NOMO-1 treated with DMSO at 0.1 percent for 48 hours (cell line): ENCODE measurements around the gene RNASEH2C.
"Not testable (repeated sequence)": the region's sequence is repeated elsewhere in the genome, so short reads cannot be mapped to it uniquely, and the experiment has no call there.

ENCODE experiments used
- DNase-seq: peaks from one replicate; lab custom pipeline; 2025; ENCODE audit not compliant: unreplicated experiment; lab: John Stamatoyannopoulos, UW

Gene RNASEH2C

DNA sequence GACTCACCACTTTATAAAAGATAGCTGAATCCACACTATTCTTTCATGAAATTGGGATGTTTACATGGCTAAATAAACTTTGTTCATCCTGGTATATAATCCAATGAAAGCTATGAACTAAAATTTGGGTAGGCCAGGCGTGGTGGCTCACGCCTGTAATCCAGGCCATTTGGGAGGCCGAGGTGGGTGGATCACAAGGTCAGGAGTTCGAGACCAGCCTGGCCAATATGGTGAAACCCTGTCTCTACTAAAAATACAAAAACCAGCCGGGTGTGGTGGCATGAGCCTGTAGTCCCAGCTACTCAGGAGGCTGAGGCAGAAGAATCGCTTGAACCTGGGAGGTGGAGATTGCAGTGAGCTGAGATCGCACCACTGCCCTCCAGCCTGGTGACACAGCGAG is 28.8 kb downstream of the RNASEH2C start:
- not testable (repeated sequence) for DNase-seq

DNA sequence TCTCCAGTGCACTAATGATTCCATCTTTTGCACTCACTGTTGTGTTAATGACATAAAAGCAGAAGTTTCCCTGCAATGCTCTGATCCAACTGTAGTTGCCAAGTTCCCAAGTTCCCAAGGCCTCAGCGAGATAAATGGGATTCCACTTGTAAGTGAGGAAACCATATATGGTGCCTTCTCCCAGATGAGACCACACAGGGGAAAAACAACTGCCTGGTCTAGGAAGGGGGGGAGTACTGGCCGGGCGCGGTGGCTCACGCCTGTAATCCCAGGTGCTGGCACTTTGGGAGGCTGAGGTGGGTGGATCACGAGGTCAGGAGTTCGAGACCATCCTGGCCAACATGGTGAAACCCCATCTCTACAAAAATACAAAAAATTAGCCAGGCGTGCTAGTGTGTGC is 34.6 kb downstream of the RNASEH2C start:
- DNase-seq: no peak

DNA sequence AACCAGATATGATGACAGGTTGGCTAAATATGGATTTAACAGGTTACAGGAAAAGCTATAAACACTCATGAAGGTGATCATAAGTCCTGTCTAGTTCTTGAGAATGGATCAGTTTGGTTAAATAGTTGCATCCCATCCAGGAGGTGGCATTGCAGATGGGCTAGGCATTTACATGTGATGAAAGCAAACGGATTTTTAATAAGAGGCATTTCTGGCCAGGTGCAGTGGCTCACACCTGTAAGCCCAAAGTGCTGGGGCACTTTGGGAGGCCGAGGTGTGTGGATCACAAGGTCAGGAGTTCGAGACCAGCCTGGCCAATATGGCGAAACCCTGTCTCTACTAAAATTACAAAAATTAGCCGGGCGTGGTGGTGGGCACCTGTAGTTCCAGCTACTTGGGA is 37.1 kb downstream of the RNASEH2C start:
- not testable (repeated sequence) for DNase-seq

DNA sequence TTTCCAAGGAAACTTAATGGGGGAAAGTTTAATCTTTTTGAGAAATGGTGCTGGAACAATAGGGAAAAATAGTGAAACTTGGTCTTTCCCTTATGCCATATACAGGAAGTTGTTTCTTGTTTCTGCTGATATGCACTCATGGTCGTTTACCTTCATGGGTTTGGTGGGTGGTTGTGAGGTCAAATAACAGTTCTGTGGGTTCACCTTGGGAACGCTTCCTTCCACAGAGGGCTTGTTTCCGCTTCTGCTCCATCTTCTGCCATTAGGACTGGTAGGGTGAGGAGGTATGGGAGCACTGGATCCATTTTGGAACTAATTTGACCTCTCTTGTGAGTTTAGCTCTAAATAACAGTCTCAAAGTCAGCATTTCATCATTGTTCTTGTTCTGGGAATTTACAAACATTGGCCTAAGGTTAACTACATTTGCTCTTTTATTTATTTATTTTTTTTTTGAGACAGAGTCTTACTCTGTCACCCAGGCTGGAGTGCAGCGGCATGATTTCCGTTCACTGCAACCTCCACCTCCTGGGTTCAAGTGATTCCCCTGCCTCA is 40.3 kb downstream of the RNASEH2C start:
- DNase-seq: no peak

DNA sequence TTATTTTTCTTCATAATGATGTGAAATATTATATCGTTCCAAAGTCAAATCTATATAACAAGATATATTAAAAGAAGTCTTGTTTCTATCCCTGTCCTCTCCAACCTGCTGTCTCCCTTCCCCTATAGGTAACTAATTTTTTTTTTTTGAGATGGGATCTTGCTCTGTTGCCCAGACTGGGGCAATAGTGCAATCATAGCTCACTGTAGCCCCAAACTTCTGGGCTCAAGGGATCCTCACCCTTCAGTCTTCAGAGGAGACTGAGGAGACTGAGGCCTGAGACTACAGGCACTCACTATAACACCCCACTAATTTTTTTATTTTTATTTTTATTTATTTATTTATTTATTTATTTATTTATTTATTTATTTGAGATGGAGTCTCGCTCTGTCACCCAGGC is 47.6 kb downstream of the RNASEH2C start:
- DNase-seq: no peak

DNA sequence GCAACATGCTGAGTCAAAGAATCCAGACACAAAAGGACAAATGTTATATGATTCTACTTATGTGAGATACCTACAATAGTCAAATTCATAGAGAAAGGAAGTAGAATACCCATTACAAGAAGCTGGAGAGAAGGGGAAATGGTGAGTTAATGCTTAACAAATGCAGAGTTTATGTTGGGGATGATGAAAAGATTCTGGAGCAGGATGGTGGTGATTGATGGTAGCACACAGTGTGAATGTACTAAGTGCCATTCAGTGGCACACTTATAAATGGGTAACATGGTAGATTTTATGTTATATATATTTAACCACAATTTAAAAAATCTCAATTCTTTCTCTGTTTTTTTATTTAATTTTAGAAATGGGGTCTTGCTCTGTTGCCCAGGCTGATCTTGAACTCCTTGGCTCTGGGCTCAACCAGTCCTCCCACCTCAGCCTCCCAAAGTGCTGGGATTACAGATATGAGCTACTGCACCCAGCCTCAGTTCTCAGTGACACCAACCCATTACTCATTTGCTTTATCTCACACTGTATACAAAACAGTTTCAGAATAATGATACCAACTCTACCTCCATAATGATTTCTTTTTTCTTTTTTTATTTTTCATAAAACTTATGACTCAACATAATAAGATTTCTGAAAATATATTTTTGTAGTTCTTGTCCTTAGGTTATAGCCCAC is 48.3 kb downstream of the RNASEH2C start:
- no peak for DNase-seq
